OCI-LY1 (cell line): ENCODE results near the gene TRIM42.

Experiments
- H2AFZ ChIP-seq: fragments of 200-600 bp; sonication (generic), shearing (Covaris generic); 2 replicates; pipeline ENCODE4 v1.6.0; 2014; ENCODE audit warnings: antibody characterized with exemption, mild to moderate bottlenecking, low read length
- H3F3A ChIP-seq: fragments of 200-600 bp; sonication (generic), shearing (Covaris generic); 2 replicates; pipeline ENCODE4 v1.6.0; 2014; ENCODE audit warnings: mild to moderate bottlenecking, antibody characterized with exemption, low read length, moderate library complexity; ENCODE audit not compliant: insufficient read depth
- H3K27ac ChIP-seq: fragments of 200-600 bp; sonication (generic); 2 replicates; pipeline ENCODE4 v1.5.1; 2014; ENCODE audit warnings: low read length, mixed run types, mild to moderate bottlenecking, low read depth; ENCODE audit not compliant: poor library complexity, severe bottlenecking
- H3K27me3 ChIP-seq: fragments of 200-600 bp; sonication (generic); 2 replicates; pipeline ENCODE4 v1.6.0; 2014; ENCODE audit warnings: antibody characterized with exemption, mild to moderate bottlenecking, low read length, moderate library complexity; ENCODE audit not compliant: insufficient read depth
- H3K36me3 ChIP-seq: fragments of 200-600 bp; sonication (generic); 2 replicates; pipeline ENCODE4 v1.6.1; 2014; ENCODE audit warnings: mild to moderate bottlenecking, antibody characterized with exemption, low read length, moderate library complexity, mixed read lengths; ENCODE audit not compliant: insufficient read depth
- H3K4me1 ChIP-seq: fragments of 200-600 bp; sonication (generic); 2 replicates; pipeline ENCODE4 v1.5.1; 2014; ENCODE audit warnings: mild to moderate bottlenecking, low read length, moderate library complexity; ENCODE audit not compliant: insufficient read depth, severe bottlenecking
- H3K4me2 ChIP-seq: fragments of 200-600 bp; sonication (generic), shearing (Covaris generic); 2 replicates; pipeline ENCODE4 v1.6.1; 2014; ENCODE audit warnings: low read length
- H3K4me3 ChIP-seq: fragments of 200-600 bp; sonication (generic); 2 replicates; pipeline ENCODE4 v1.5.1; 2014; ENCODE audit warnings: low read length, low read depth, mild to moderate bottlenecking, mixed read lengths; ENCODE audit not compliant: poor library complexity, severe bottlenecking
- H3K79me2 ChIP-seq: fragments of 200-600 bp; shearing (Covaris generic); 2 replicates; pipeline ENCODE4 v1.6.1; 2016; ENCODE audit warnings: mixed run types, low read length, mixed read lengths; ENCODE audit not compliant: insufficient read depth
- H3K9ac ChIP-seq: fragments of 200-600 bp; sonication (generic), shearing (Covaris generic); 2 replicates; pipeline ENCODE4 v1.6.1; 2014; ENCODE audit warnings: mild to moderate bottlenecking, low read length, mixed read lengths
- H3K9me2 ChIP-seq: fragments of 200-600 bp; sonication (generic), shearing (Covaris generic); 2 replicates; pipeline ENCODE4 v1.6.1; 2014; ENCODE audit warnings: low read depth, mild to moderate bottlenecking, low read length, mixed read lengths
- H3K9me3 ChIP-seq: fragments of 200-600 bp; shearing (Covaris generic); 2 replicates; pipeline ENCODE4 v1.6.1; 2014; ENCODE audit warnings: low read length, mixed read lengths
- H4K20me1 ChIP-seq: fragments of 200-600 bp; sonication (generic), shearing (Covaris generic); 2 replicates; pipeline ENCODE4 v1.6.0; 2016; ENCODE audit warnings: mild to moderate bottlenecking, low read length; ENCODE audit not compliant: insufficient read depth
- EZH2 ChIP-seq: fragments of 200-600 bp; sonication (generic), shearing (Covaris generic); IDR thresholded peaks from 2 replicates; pipeline ENCODE4 v1.8.0; 2017; ENCODE audit warnings: borderline replicate concordance, mixed run types, mild to moderate bottlenecking, antibody characterized with exemption, low read length, moderate library complexity, mixed read lengths
- TF ChIP-seq, protein P1 (sequence below): fragments of 200-600 bp; sonication (generic), shearing (Covaris generic); IDR thresholded peaks from 2 replicates; pipeline ENCODE4 v1.5.1; 2017; ENCODE audit warnings: mild to moderate bottlenecking, antibody characterized with exemption, low read length, moderate library complexity, mixed read lengths

The TRIM42 gene

DNA sequence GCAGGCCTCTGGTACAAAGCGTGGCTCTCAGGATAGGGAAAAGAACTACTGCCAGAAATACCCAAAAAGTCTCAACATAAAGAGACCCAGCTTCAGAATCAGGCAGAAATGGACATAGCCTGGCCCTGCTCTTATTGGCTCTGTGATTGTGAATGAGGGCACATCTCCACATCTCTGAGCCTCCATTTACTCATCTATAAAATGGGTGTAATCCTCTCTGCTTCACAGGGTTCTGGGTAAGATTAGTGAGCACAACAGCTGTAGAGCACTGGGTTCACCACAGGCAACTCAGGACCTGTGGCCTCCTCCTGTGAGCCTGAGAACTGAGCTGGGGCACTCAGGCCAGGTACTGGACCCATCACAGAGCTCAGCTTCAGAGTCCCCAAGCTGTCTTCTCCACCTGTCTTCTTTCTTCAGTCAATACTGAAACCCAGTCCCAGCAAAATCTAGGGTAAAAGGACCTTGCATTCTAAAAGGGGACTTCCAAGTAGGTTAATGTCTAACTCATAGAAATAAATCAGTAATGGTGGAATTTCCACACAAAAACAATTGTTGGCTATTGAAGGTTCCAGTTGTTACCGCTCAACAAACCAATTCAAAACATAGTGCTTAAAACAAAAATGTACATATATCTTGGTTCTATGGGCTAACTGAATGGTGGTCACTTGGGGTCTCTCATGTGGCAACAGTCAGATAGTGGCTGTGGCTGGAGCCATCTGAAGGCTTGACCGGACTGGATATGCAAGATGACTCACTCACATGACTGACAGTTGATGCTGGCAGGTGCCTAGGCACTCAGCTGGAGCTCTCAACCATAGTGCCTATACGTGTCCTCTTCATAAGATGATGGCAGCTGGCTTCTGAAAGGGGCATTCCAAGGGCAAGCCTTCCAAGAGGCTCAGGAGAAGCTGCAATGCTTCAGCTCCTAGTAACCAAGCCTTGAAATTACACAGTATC, 47.3 kb downstream of the TRIM42 start:
- Histone ChIP-seq H3K27ac (no peak overlapping the region), H3K4me1 (no peaks in the 10 kb centered on the region), H3K9me3 (no peaks in the 10 kb centered on the region), H3K27me3 (no peaks in the 10 kb centered on the region), H3K36me3 (no peaks in the 10 kb centered on the region), H4K20me1 (no peaks in the 10 kb centered on the region), H3F3A (no peaks in the 10 kb centered on the region), H3K79me2 (no peaks in the 10 kb centered on the region), H3K4me2 (no peak overlapping the region), H3K4me3 (no peak overlapping the region), H2AFZ (no peak overlapping the region), H3K9ac (no peak overlapping the region), H3K9me2 (no peaks in the 10 kb centered on the region)
- TF ChIP-seq EZH2 = no peak
- TF ChIP-seq, protein P1, sequence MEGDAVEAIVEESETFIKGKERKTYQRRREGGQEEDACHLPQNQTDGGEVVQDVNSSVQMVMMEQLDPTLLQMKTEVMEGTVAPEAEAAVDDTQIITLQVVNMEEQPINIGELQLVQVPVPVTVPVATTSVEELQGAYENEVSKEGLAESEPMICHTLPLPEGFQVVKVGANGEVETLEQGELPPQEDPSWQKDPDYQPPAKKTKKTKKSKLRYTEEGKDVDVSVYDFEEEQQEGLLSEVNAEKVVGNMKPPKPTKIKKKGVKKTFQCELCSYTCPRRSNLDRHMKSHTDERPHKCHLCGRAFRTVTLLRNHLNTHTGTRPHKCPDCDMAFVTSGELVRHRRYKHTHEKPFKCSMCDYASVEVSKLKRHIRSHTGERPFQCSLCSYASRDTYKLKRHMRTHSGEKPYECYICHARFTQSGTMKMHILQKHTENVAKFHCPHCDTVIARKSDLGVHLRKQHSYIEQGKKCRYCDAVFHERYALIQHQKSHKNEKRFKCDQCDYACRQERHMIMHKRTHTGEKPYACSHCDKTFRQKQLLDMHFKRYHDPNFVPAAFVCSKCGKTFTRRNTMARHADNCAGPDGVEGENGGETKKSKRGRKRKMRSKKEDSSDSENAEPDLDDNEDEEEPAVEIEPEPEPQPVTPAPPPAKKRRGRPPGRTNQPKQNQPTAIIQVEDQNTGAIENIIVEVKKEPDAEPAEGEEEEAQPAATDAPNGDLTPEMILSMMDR = no peak

GRCh38 chr3:140726066-140726465, 48.2 kb downstream of the TRIM42 start:
- H3K27me3 ChIP-seq = no peaks in the 10 kb centered on the region
- H3K4me2 ChIP-seq = no peak overlapping the region
- no peaks in the 10 kb centered on the region for H3K4me1 ChIP-seq
- no peak overlapping the region for H3K4me3 ChIP-seq
- H3K79me2 ChIP-seq = no peaks in the 10 kb centered on the region
- H3F3A ChIP-seq = no peaks in the 10 kb centered on the region
- H3K9ac ChIP-seq = no peak overlapping the region
- no peak overlapping the region for H3K27ac ChIP-seq
- no peaks in the 10 kb centered on the region for H4K20me1 ChIP-seq
- no peak overlapping the region for H2AFZ ChIP-seq
- TF ChIP-seq EZH2 = no peak
- TF ChIP-seq, protein P1 = no peak
- no peaks in the 10 kb centered on the region for H3K36me3 ChIP-seq
- no peaks in the 10 kb centered on the region for H3K9me2 ChIP-seq
- H3K9me3 ChIP-seq = no peaks in the 10 kb centered on the region

DNA sequence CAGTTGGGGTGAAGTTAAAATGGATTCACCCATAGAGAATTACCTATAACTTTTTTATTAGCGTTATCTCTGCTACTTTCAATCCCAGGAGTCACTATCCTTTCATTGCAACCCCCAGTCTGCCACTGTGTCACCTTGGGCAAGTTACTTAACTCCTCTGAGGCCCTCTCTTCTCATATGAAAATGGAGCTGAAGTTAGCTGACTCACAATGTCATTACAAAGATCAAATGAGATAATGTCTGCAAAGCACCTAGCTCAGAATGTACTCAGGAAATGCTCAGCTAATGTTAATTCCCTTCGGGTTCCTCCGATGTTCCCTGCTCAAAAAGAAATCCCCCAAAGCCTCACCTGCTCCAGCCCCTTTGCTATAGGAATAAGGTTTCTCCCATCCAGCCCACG, 50.0 kb downstream of the TRIM42 start:
- no peak overlapping the region for H3K4me2 ChIP-seq
- H3K9me2 ChIP-seq = no peaks in the 10 kb centered on the region
- H3K9ac ChIP-seq = no peak overlapping the region
- no peak overlapping the region for H3K27ac ChIP-seq
- H3K36me3 ChIP-seq = no peaks in the 10 kb centered on the region
- no peak overlapping the region for H3K4me3 ChIP-seq
- H4K20me1 ChIP-seq = no peaks in the 10 kb centered on the region
- TF ChIP-seq, protein P1 = no peak
- TF ChIP-seq EZH2 = no peak
- no peaks in the 10 kb centered on the region for H3F3A ChIP-seq
- no peak overlapping the region for H2AFZ ChIP-seq
- no peaks in the 10 kb centered on the region for H3K4me1 ChIP-seq
- H3K79me2 ChIP-seq = no peaks in the 10 kb centered on the region
- H3K9me3 ChIP-seq = no peaks in the 10 kb centered on the region
- H3K27me3 ChIP-seq = no peaks in the 10 kb centered on the region
